ENCODE data around the gene HTR1D. TPM values are rescaled to one million over a fixed set of nuclear protein-coding genes. Genes with fewer than 3 reads are reported as not detected.

Gene HTR1D
- polyA plus RNA-seq, 1 donor (not counting 4 experiments of a cell fraction or from before 2014, with no cell fraction given) = 0.08 TPM

GRCh38 chr1:23148084-23148483, 69.2 kb downstream of the HTR1D start:
- H3K36me3 ChIP-seq (ENCODE audit: control insufficient read depth in 2 of 2, extremely low read depth in 1 of 2, insufficient read depth in 2 of 2, low read length in 2 of 2) = peaks cover 0 to 1% of the 10 kb centered on the region in 2 experiments
- H3K4me1 ChIP-seq (ENCODE audit: control insufficient read depth, extremely low read depth, insufficient read depth, low read length) = peaks cover 15% of the 10 kb centered on the region
- no peak overlapping the region for H2AFZ ChIP-seq (ENCODE audit: control insufficient read depth, low read length)
- H3K4me3 ChIP-seq (ENCODE audit: control insufficient read depth in 2 of 3, extremely low read depth in 1 of 3, insufficient read depth in 2 of 3, low read depth in 1 of 3, low read length in 3 of 3) = no peak overlapping the region
- dilution Hi-C loops (cut with MboI; ENCODE audit: extremely low pct_ligation_motif_present, low sequenced_read_pairs) = no loop called here
- no peaks in the 10 kb centered on the region for H4K20me1 ChIP-seq (ENCODE audit: control insufficient read depth, extremely low read depth, insufficient read depth, low read length)
- H3K4me2 ChIP-seq (ENCODE audit: control insufficient read depth, extremely low read depth, insufficient read depth, low read depth, low read length) = no peak overlapping the region
- no peaks in the 10 kb centered on the region for H3K9me3 ChIP-seq (ENCODE audit: control insufficient read depth, low read depth, low read length)
- no peak overlapping the region for H3K27ac ChIP-seq (ENCODE audit: control insufficient read depth, insufficient read depth, low read length)
- peaks cover 99% of the 10 kb centered on the region for H3K79me2 ChIP-seq (ENCODE audit: control insufficient read depth, insufficient read depth, low read length)
- no peak for DNase-seq (ENCODE audit: low read depth, low spot score)
- no peak overlapping the region for H3K9ac ChIP-seq (ENCODE audit: control insufficient read depth, extremely low read depth, insufficient read depth, low read length)
- peaks cover 2% of the 10 kb centered on the region for H3K9me1 ChIP-seq (ENCODE audit: control insufficient read depth, extremely low read depth, insufficient read depth, low read length)
- TF ChIP-seq EZH2 (IDR thresholded peaks at IDR 0.05; ENCODE audit: low read length) (no peak), CTCF (optimal IDR thresholded peaks at IDR 0.05 in 1 of 3, IDR thresholded peaks at IDR 0.05 in 1 of 3, conservative IDR thresholded peaks at IDR 0.05 in 1 of 3; ENCODE audit: extremely low read depth in 1 of 3, insufficient read depth in 2 of 3, low read length in 3 of 3) (no peak)
- FAIRE-seq = no peak
- no peaks in the 10 kb centered on the region for H3K27me3 ChIP-seq (ENCODE audit: control insufficient read depth, extremely low read depth, insufficient read depth, low read length)

Small RNAs within 50 kb of the gene (small RNA-seq; reads per million reads assigned to genes)
- gene RNU6-135P (ENCODE audit: insufficient read length in 3 of 3, low read depth in 3 of 3, low replicate concordance in 1 of 3) (0 reads per million in 3 experiments), gene RNU6-514P (ENCODE audit: insufficient read length in 3 of 3, low read depth in 3 of 3, low replicate concordance in 1 of 3) (0 reads per million in 3 experiments)

Other genes with a start within 250 kb of the HTR1D start
- gene LACTBL1, start 244.6 kb downstream of the HTR1D start, polyA plus RNA-seq = not detected in 3 replicates
- 0.15 TPM in 1 of 3 replicates, not detected in the others for gene TEX46, start 201.7 kb downstream of the HTR1D start, polyA plus RNA-seq
- 82.0 to 99.1 TPM (median 84.8 TPM) in 3 replicates for gene KDM1A, start 198.0 kb downstream of the HTR1D start, polyA plus RNA-seq
- 46.1 to 52.8 TPM (median 52.5 TPM) in 3 replicates for gene LUZP1, start 48.6 kb downstream of the HTR1D start, polyA plus RNA-seq
- gene HNRNPR, start 126.8 kb upstream of the HTR1D start, polyA plus RNA-seq = 86.2 to 169 TPM (median 129 TPM) in 3 replicates
- gene ZNF436, start 152.3 kb upstream of the HTR1D start, polyA plus RNA-seq = 8.9 to 12.6 TPM (median 11.6 TPM) in 3 replicates
- gene TCEA3, start 207.2 kb upstream of the HTR1D start, polyA plus RNA-seq = 0.18 to 0.63 TPM (median 0.38 TPM) in 3 replicates

Data from keratinocyte (primary cell).